GM21576 (cell line): ENCODE measurements around the gene KLRC1.
"Not testable (repeated sequence)": the region's sequence is repeated elsewhere in the genome, so short reads cannot be mapped to it uniquely, and the experiment has no call there.

Source experiments
- ATAC-seq: cut with Tn5 transposase; IDR thresholded peaks from one replicate; pipeline ENCODE4 v1.9.1; 2021; ENCODE audit warnings: mild to moderate bottlenecking, moderate library complexity; ENCODE audit not compliant: unreplicated experiment

The KLRC1 gene

DNA sequence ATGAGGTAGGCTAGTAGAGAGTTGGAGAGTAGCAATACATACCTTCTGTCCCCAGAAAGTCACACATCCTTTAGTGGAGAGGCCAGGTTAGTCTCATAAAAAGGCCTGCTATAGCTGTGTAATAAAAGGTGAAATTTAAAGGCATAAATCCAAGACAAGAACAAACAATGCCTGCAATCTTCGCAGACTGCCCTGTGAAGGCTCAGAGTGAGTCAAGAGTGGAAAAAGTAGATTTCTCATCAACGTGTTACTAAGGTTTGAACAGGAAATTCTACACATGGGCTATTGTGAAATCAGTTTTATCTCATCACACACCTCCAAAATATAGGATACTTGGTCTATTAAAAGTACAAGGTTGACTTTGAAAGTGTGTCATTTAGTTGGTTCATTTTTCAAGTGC is at the start of gene KLRC1:
Gene KLRC1 (minus strand): TSS at position 222 of the 400 bp plus-strand sequence. CDS start 2,221 bp downstream, outside the sequence.
- ATAC-seq = no peak

- ATAC-seq = no peak
These were observed 47.9 kb upstream of the KLRC1 start for GRCh38 chr12:10501030-10501429.

GRCh38 chr12:10498042-10498441 is 44.9 kb upstream of the KLRC1 start:
- no peak for ATAC-seq

DNA sequence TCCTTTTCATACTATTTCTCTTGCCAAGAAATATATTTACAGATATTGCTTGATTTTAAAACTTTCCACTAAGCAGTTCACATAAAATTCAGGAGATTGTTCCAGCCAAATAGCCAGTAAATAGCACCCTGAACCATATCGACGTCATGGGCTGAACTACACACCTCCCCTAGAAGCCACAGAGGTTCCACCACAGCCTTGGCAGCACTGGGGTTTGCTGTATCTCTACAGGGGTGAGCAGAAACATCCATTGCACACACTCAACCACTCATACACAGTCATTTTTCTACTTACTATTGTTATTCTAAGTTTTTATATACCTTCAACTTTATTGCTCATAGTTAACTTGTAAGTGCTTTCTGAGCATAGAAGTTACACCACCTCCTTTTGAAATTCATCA is 44.4 kb upstream of the KLRC1 start:
- ATAC-seq = no peak

- ATAC-seq = no peak
These were observed 38.6 kb upstream of the KLRC1 start for GRCh38 chr12:10491766-10492165.

- not testable (repeated sequence) for ATAC-seq
These were observed 34.2 kb upstream of the KLRC1 start for GRCh38 chr12:10487328-10487727.

GRCh38 chr12:10481901-10482300 is 28.7 kb upstream of the KLRC1 start:
- ATAC-seq = not testable (repeated sequence)

- not testable (repeated sequence) for ATAC-seq
These were observed 19.6 kb upstream of the KLRC1 start for GRCh38 chr12:10472808-10473207.

GRCh38 chr12:10469701-10470100 is 16.5 kb upstream of the KLRC1 start:
- ATAC-seq = no peak

DNA sequence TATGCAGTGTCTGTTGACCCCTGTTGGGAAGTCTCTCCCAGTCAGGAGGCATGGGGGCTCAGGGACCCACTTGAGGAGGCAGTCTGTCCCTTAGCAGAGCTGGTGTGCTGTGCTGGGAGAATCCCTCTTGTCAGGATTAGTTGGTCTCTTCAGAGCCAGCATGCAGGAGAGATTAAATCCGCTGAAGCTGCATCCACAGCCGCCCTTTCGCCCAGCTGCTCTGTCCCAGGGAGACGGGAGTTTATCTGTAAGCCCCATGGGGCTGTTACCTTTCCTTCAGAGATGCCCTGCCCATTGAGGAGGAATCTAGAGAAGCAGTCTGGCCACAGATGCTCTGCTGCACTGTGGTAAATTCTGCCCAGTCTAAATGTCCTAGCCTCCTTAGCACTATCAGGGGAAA is 13.1 kb upstream of the KLRC1 start:
- no peak for ATAC-seq

DNA sequence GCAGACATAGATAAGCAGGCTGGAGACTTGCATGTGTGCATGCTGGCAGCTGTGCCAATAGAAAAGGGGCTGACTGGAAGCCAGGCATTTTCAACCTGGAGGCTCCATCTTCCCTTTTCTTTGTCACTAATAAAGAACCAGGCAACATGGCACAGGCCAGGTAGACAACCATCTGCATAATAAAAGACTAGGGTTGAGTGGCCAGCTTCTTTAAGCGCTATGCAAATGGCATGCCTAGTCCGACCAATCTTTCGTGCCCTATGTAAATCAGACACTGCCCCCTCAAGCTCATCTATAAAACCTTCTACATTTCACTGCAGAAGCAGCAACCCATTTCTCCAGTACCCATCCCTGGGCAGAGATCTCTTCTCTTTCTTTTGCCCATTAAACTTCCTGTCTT is 4.6 kb upstream of the KLRC1 start:
- no peak for ATAC-seq

DNA sequence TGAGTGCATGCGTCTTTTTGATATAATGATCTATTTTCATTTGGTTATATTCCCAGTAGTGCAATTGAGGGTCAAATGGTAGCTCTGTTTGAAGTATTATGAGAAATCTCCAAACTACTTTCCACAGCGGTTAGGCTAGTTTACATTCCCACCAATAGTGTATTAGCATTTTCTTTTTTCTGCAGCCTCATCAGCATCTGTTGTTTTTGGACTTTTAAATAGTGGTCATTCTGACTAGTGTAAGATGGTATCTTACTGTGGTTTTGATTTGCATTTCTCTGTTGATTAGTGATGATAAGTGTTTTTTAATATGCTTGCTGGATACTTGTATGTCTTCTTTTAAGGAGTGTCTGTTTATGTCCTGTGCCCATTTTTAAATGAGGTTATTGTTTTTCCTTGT is 3.7 kb upstream of the KLRC1 start:
- ATAC-seq = no peak

- no peak for ATAC-seq
These were observed 2.6 kb upstream of the KLRC1 start for GRCh38 chr12:10455766-10456165.

GRCh38 chr12:10454531-10454930 is 1.4 kb upstream of the KLRC1 start:
- no peak for ATAC-seq

- ATAC-seq = no peak
These were observed 4.9 kb downstream of the KLRC1 start for GRCh38 chr12:10448236-10448635.

DNA sequence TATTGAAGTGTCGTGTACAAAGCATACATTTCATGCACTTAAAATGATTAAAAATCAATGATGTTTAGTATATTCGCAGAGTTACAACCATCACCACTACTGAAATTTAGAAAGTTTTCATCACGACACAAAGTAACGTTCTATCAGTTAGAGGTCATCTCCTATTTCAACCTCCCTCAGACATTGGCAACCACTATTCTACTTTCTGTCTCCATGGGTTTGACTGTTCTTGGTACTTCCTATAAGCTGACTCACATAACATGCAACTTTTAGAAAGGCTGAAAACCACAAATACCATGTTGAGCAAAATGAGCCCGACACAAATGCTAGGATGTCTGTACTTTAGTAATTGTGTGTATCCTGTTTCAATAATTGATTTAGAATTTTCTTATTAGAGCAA is 7.1 kb downstream of the KLRC1 start:
- ATAC-seq = not testable (repeated sequence)

DNA sequence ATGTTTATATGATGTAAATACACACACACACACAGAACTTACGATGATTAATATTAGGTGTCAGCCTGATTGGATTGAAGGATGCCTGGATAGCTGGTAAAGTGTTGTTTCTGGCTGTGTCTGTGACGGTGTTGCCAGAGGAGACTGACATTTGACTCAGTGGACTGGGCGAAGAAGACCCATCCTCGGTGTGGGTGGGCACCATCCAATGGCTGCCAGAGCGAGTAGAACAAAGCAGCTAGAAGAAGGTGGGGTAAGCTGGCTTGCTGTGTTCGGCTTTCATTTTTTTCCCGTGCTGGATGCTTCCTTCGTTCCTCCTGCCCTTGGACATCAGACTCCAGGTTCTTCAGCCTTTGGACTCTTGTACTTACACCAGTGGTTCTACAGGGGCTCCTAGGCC is 12.0 kb downstream of the KLRC1 start:
- ATAC-seq = not testable (repeated sequence)

- not testable (repeated sequence) for ATAC-seq
These were observed 13.4 kb downstream of the KLRC1 start for GRCh38 chr12:10439608-10440274.

DNA sequence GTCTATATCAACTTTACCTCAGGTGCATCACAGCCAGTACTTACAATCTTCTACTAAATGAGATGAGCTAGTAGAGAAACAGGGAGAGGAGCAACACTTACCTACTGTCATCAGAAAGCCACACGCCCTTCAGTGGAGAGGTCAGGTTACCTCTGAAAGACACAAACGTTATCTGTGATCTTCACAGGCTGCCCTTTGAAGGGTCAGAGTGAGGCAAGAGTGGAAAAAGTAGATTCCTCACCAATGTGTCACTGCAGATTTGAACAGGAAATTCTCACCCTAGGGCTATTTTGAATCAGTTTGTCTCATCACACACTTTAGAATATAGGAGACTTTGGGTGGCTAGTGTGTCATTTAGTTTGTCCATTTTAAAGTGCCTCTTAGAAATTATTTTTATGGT is 15.6 kb downstream of the KLRC1 start:
- ATAC-seq = not testable (repeated sequence)

DNA sequence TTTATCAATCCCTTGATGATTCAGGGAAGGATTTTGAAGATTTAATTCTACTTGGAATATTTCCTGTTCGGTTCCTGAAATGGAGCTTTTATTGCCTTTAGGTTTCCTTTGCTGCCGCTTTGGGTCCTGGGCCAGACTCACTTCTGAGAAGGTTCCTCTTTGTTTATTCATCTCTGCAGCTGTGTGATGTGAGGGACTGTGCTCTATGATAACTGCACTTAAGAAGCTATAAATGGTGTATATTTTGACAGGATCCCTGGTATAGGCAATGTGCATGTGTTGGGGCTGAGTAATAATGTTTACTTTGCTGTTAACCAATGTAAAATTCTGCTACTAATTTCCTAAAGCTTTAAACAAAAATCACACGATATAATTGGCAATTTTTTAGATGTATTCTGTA is 17.4 kb downstream of the KLRC1 start, which contains the start of gene KLRC2:
Gene KLRC2 (minus strand): TSS at position 195 of the 400 bp plus-strand sequence. CDS start 24 bp downstream, at position 171.
- not testable (repeated sequence) for ATAC-seq

DNA sequence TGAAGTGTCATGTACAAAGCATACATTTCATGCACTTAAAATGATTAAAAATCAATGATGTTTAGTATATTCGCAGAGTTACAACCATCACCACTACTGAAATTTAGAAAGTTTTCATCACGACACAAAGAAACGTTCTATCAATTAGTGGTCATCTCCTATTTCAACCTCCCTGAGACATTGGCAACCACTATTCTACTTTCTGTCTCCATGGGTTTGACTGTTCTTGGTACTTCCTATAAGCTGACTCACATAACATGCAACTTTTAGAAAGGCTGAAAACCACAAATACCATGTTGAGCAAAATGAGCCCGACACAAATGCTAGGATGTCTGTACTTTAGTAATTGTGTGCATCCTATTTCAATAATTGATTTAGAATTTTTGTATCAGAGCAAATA is 22.6 kb downstream of the KLRC1 start:
- not testable (repeated sequence) for ATAC-seq

- not testable (repeated sequence) for ATAC-seq
These were observed 27.2 kb downstream of the KLRC1 start for GRCh38 chr12:10425938-10426337.
